PFSK-1 (cell line): Measurements from ENCODE around the gene IFI16.

Experiments used
- FOXP2 ChIP-seq: optimal IDR thresholded peaks from 2 replicates; pipeline ENCODE3; 2011; ENCODE audit warnings: borderline replicate concordance, control low read depth, inconsistent platforms; ENCODE audit not compliant: insufficient read depth; ENCODE audit errors: extremely low read length, extremely low read depth
- POLR2AphosphoS5 ChIP-seq: IDR thresholded peaks from 2 replicates; pipeline ENCODE4 v1.6.1; 2012; ENCODE audit warnings: low read depth, mild to moderate bottlenecking, control low read depth, low read length, moderate library complexity
- REST ChIP-seq, 2 experiments: IDR thresholded peaks; 2 replicates each; pipeline versions ENCODE4 v1.6.1 to v1.8.0; 2011 to 2012; ENCODE audit warnings: low read depth in 2 of 2, low read length in 2 of 2, control low read depth in 1 of 2, inconsistent platforms in 1 of 2, mild to moderate bottlenecking in 1 of 2, moderate library complexity in 1 of 2; ENCODE audit not compliant: insufficient read depth in 1 of 2
- SIN3A ChIP-seq: IDR thresholded peaks from 2 replicates; pipeline ENCODE4 v1.6.1; 2012; ENCODE audit warnings: mild to moderate bottlenecking, low read length, moderate library complexity, borderline replicate concordance; ENCODE audit not compliant: insufficient read depth
- TAF1 ChIP-seq: IDR thresholded peaks from 2 replicates; pipeline ENCODE4 v1.6.1; 2012; ENCODE audit warnings: low read length, control low read depth, borderline replicate concordance; ENCODE audit not compliant: insufficient read depth

- TF ChIP-seq POLR2AphosphoS5 (no peak), TAF1 (no peak), SIN3A (no peak), REST (IDR thresholded peaks at IDR 0.05; ENCODE audit: insufficient read depth in 1 of 2, low read depth in 2 of 2, low read length in 2 of 2) (no peak), FOXP2 (no peak)
These were observed 25.3 kb upstream of the IFI16 start for GRCh38 chr1:158984386-158984785.
